Hematopoietic multipotent progenitor cell treated with erythropoietin and hydrocortisone succinate and interleukin-3 and kit ligand, for 6 days (in vitro differentiated cells): ENCODE data around the gene GFRA4.

Experiments used
- DNase-seq: peaks from one replicate; pipeline ENCODE4 v3.0.0-alpha.2; 2015

GFRA4 gene

GRCh38 chr20:3693376-3693775, 30.2 kb upstream of the GFRA4 start:
- no peak for DNase-seq

- no peak for DNase-seq
These were observed 29.6 kb upstream of the GFRA4 start for GRCh38 chr20:3692706-3693294.

- no peak for DNase-seq
These were observed 28.7 kb upstream of the GFRA4 start for GRCh38 chr20:3691897-3692296.

GRCh38 chr20:3691306-3691705, 28.1 kb upstream of the GFRA4 start:
- no peak for DNase-seq

- DNase-seq: no peak
These were observed 27.2 kb upstream of the GFRA4 start for GRCh38 chr20:3690413-3690812.

- no peak for DNase-seq
These were observed 26.8 kb upstream of the GFRA4 start for GRCh38 chr20:3689978-3690377.

GRCh38 chr20:3687655-3688054, 24.5 kb upstream of the GFRA4 start:
- DNase-seq: no peak

GRCh38 chr20:3686867-3687321, 23.7 kb upstream of the GFRA4 start:
- no peak for DNase-seq

- no peak for DNase-seq
These were observed 23.2 kb upstream of the GFRA4 start for GRCh38 chr20:3686421-3686820.

- DNase-seq: no peak
These were observed 22.1 kb upstream of the GFRA4 start for GRCh38 chr20:3685341-3685740.

GRCh38 chr20:3681931-3682781, 19.0 kb upstream of the GFRA4 start, which contains the start of gene ADAM33:
TSS of gene ADAM33 (minus strand) at chr20:3682010. CDS start at chr20:3682004, 6 bp downstream.
- DNase-seq: no peak

GRCh38 chr20:3681352-3681930, 18.2 kb upstream of the GFRA4 start:
- no peak for DNase-seq

GRCh38 chr20:3680701-3681351, 17.6 kb upstream of the GFRA4 start:
- DNase-seq: no peak

GRCh38 chr20:3679749-3680700, 16.8 kb upstream of the GFRA4 start:
- DNase-seq: no peak

- DNase-seq: no peak
These were observed 15.9 kb upstream of the GFRA4 start for GRCh38 chr20:3678856-3679720.

GRCh38 chr20:3678198-3678597, 15.0 kb upstream of the GFRA4 start:
- DNase-seq: no peak

GRCh38 chr20:3677733-3678132, 14.5 kb upstream of the GFRA4 start:
- no peak for DNase-seq

GRCh38 chr20:3674995-3675900, 12.0 kb upstream of the GFRA4 start:
- no peak for DNase-seq

- no peak for DNase-seq
These were observed 11.2 kb upstream of the GFRA4 start for GRCh38 chr20:3674447-3674846.
